Nephron (organoid): Measurements from ENCODE around the gene SLITRK5.

Source experiments
- H3K27ac Mint-ChIP-seq, 3 experiments: 2 replicates each; pipeline ENCODE4 v1.8.0; 2020; ENCODE audit warnings: mixed read lengths in 3 of 3, mild to moderate bottlenecking in 2 of 3, moderate library complexity in 1 of 3
- H3K27me3 Mint-ChIP-seq: 2 replicates; pipeline ENCODE4 v1.8.0; 2021; ENCODE audit warnings: low read depth, mild to moderate bottlenecking, moderate library complexity, mixed read lengths
- H3K36me3 Mint-ChIP-seq: 2 replicates; pipeline ENCODE4 v1.8.0; 2020; ENCODE audit warnings: low read depth, mixed read lengths
- H3K4me1 Mint-ChIP-seq: 2 replicates; pipeline ENCODE4 v1.8.0; 2020; ENCODE audit warnings: mixed read lengths
- H3K4me3 Mint-ChIP-seq, 3 experiments: 2 replicates each; pipeline ENCODE4 v1.8.0; 2020; ENCODE audit warnings: mild to moderate bottlenecking in 3 of 3, mixed read lengths in 3 of 3, moderate library complexity in 2 of 3
- H3K9me3 Mint-ChIP-seq: 2 replicates; pipeline ENCODE4 v1.8.0; 2020; ENCODE audit warnings: mixed read lengths
- CTCF ChIP-seq, 3 experiments: fragments of 200-600 bp; sonication (generic); IDR thresholded peaks; one replicate each; pipeline ENCODE4 v1.5.0; 2021; ENCODE audit warnings: antibody characterized with exemption in 3 of 3; ENCODE audit not compliant: unreplicated experiment in 3 of 3

Gene SLITRK5

GRCh38 chr13:87684850-87685742 is 13.9 kb downstream of the SLITRK5 start:
- no peak overlapping the region for H3K27ac Mint-ChIP-seq
- no peak overlapping the region for H3K4me3 Mint-ChIP-seq

GRCh38 chr13:87696458-87696857 is 25.3 kb downstream of the SLITRK5 start:
- Mint-ChIP-seq H3K36me3 (no peaks in the 10 kb centered on the region), H3K4me1 (no peaks in the 10 kb centered on the region), H3K9me3 (no peaks in the 10 kb centered on the region), H3K27me3 (no peaks in the 10 kb centered on the region), H3K4me3 (no peak overlapping the region), H3K27ac (no peak overlapping the region)
- TF ChIP-seq CTCF (IDR thresholded peaks at IDR 0.05; ENCODE audit: unreplicated experiment in 3 of 3): no peak

More at GRCh38 chr13:87684850-87685742, 13.9 kb downstream of the SLITRK5 start:
- TF ChIP-seq CTCF (IDR thresholded peaks at IDR 0.05; ENCODE audit: unreplicated experiment in 3 of 3): no peak
- Mint-ChIP-seq H3K4me1 (no peaks in the 10 kb centered on the region), H3K36me3 (no peaks in the 10 kb centered on the region), H3K27me3 (no peaks in the 10 kb centered on the region), H3K9me3 (no peaks in the 10 kb centered on the region)

GRCh38 chr13:87698268-87698667 is 27.1 kb downstream of the SLITRK5 start:
- H3K27me3 Mint-ChIP-seq: no peaks in the 10 kb centered on the region
- H3K27ac Mint-ChIP-seq: no peak overlapping the region
- TF ChIP-seq CTCF (IDR thresholded peaks at IDR 0.05; ENCODE audit: unreplicated experiment in 3 of 3): no peak
- no peaks in the 10 kb centered on the region for H3K4me1 Mint-ChIP-seq
- no peak overlapping the region for H3K4me3 Mint-ChIP-seq
- peaks cover 2% of the 10 kb centered on the region for H3K9me3 Mint-ChIP-seq
- H3K36me3 Mint-ChIP-seq: no peaks in the 10 kb centered on the region

- no peaks in the 10 kb centered on the region for H3K36me3 Mint-ChIP-seq
- no peaks in the 10 kb centered on the region for H3K4me1 Mint-ChIP-seq
- no peak overlapping the region for H3K4me3 Mint-ChIP-seq
- no peak for TF ChIP-seq CTCF (IDR thresholded peaks at IDR 0.05; ENCODE audit: unreplicated experiment in 3 of 3)
- H3K9me3 Mint-ChIP-seq: no peaks in the 10 kb centered on the region
- H3K27me3 Mint-ChIP-seq: no peaks in the 10 kb centered on the region
- H3K27ac Mint-ChIP-seq: no peak overlapping the region
Measured at GRCh38 chr13:87709947-87710346, 38.8 kb downstream of the SLITRK5 start.

- no peaks in the 10 kb centered on the region for H3K36me3 Mint-ChIP-seq
- no peak overlapping the region for H3K27ac Mint-ChIP-seq
- no peaks in the 10 kb centered on the region for H3K4me1 Mint-ChIP-seq
- no peak overlapping the region for H3K4me3 Mint-ChIP-seq
- TF ChIP-seq CTCF (IDR thresholded peaks at IDR 0.05; ENCODE audit: unreplicated experiment in 3 of 3): no peak
- H3K27me3 Mint-ChIP-seq: no peaks in the 10 kb centered on the region
- H3K9me3 Mint-ChIP-seq: no peaks in the 10 kb centered on the region
Measured at GRCh38 chr13:87712012-87712411, 40.8 kb downstream of the SLITRK5 start.
